WTC11 (cell line): ENCODE results near the gene UNC13C. TPM values are rescaled to one million over a fixed set of nuclear protein-coding genes. Genes with fewer than 3 reads are reported as not detected.

ENCODE experiments used
- ATAC-seq: fragments of 200-7000 bp; cut with Tn5 transposase; 2 replicates; pipeline ENCODE4 v1.10.0; 2021; ENCODE audit warnings: mild to moderate bottlenecking, moderate library complexity
- CTCF ChIA-PET: fragments of 300-600 bp; sonication (Branson Sonifier 250); formaldehyde crosslinking; loops from one replicate; lab custom pipeline; 2021; ENCODE audit warnings: antibody characterized with exemption; lab: Charles Lee
- POLR2A ChIA-PET: fragments of 350-600 bp; sonication (Branson Sonifier 250); formaldehyde crosslinking; loops from one replicate; lab custom pipeline; 2021; ENCODE audit warnings: antibody characterized with exemption; lab: Charles Lee
- DNase-seq: peaks from one replicate; pipeline ENCODE4 v3.0.0; 2021; ENCODE audit warnings: low spot score
- H3K27ac Mint-ChIP-seq: 2 replicates; pipeline ENCODE4 v1.8.0; 2021; ENCODE audit warnings: mixed read lengths
- H3K27me3 Mint-ChIP-seq: 2 replicates; pipeline ENCODE4 v1.8.0; 2021; ENCODE audit warnings: low read depth, mild to moderate bottlenecking, moderate library complexity, mixed read lengths
- H3K36me3 Mint-ChIP-seq: 2 replicates; pipeline ENCODE4 v1.8.0; 2021; ENCODE audit warnings: mixed read lengths
- H3K4me1 Mint-ChIP-seq: 2 replicates; pipeline ENCODE4 v1.8.0; 2022; ENCODE audit warnings: mixed read lengths
- H3K4me3 Mint-ChIP-seq: 2 replicates; pipeline ENCODE4 v1.8.0; 2021; ENCODE audit warnings: mild to moderate bottlenecking, moderate library complexity, mixed read lengths
- H3K9me3 Mint-ChIP-seq: 2 replicates; pipeline ENCODE4 v1.8.0; 2021; ENCODE audit warnings: mixed read lengths
- ATF1 ChIP-seq: sonication (generic); formaldehyde crosslinking; IDR thresholded peaks from 2 replicates; pipeline ENCODE4 v1.8.1; 2023; ENCODE audit warnings: mild to moderate bottlenecking, moderate library complexity, missing genetic modification reagents
- EMX1 ChIP-seq: fragments of 250-450 bp; sonication (Bioruptor Pico); IDR thresholded peaks from 2 replicates; pipeline ENCODE4 v1.8.0; 2021; ENCODE audit warnings: mild to moderate bottlenecking
- MXD4 ChIP-seq: fragments of 250-450 bp; sonication (Bioruptor Pico); IDR thresholded peaks from 2 replicates; pipeline ENCODE4 v1.8.0; 2021; ENCODE audit warnings: mild to moderate bottlenecking, moderate library complexity, borderline replicate concordance
- MYBL2 ChIP-seq: sonication (generic); formaldehyde crosslinking; IDR thresholded peaks from 2 replicates; pipeline ENCODE4 v1.8.1; 2023; ENCODE audit warnings: mild to moderate bottlenecking, moderate library complexity, missing genetic modification reagents
- OVOL2 ChIP-seq: fragments of 250-450 bp; sonication (Bioruptor Pico); IDR thresholded peaks from 2 replicates; pipeline ENCODE4 v1.9.0; 2021; ENCODE audit warnings: mild to moderate bottlenecking, borderline replicate concordance
- SP1 ChIP-seq: sonication (generic); formaldehyde crosslinking; conservative IDR thresholded peaks from 2 replicates; pipeline ENCODE4 v1.8.1; 2022; ENCODE audit warnings: missing genetic modification reagents
- TEAD1 ChIP-seq: sonication (generic); formaldehyde crosslinking; IDR thresholded peaks from 2 replicates; pipeline ENCODE4 v1.8.0; 2022; ENCODE audit warnings: mild to moderate bottlenecking, missing genetic modification reagents
- ZNF396 ChIP-seq: fragments of 250-450 bp; sonication (Bioruptor Pico); IDR thresholded peaks from 2 replicates; pipeline ENCODE4 v1.8.0; 2021; ENCODE audit warnings: mild to moderate bottlenecking, moderate library complexity, borderline replicate concordance
- total RNA-seq: library from RNA; stranded (reverse); gene quantifications from 3 replicates; pipeline ENCODE4 v1.2.3, GENCODE V29; 2021
- TF ChIP-seq, protein P1 (sequence below): sonication (generic); formaldehyde crosslinking; IDR thresholded peaks from 2 replicates; pipeline ENCODE4 v1.8.0; 2022; ENCODE audit warnings: missing genetic modification reagents
- TF ChIP-seq, protein P2 (sequence below): sonication (generic); formaldehyde crosslinking; IDR thresholded peaks from 2 replicates; pipeline ENCODE4 v1.8.1; 2022; ENCODE audit warnings: missing genetic modification reagents, borderline replicate concordance
- TF ChIP-seq, protein P3 (sequence below): fragments of 250-450 bp; sonication (Bioruptor Pico); IDR thresholded peaks from 2 replicates; pipeline ENCODE4 v1.9.0; 2021; ENCODE audit warnings: mild to moderate bottlenecking
- TF ChIP-seq, protein P4 (sequence below): sonication (generic); formaldehyde crosslinking; IDR thresholded peaks from 2 replicates; pipeline ENCODE4 v1.8.1; 2023; ENCODE audit warnings: mild to moderate bottlenecking, missing genetic modification reagents, borderline replicate concordance
- TF ChIP-seq, protein P5 (sequence below): sonication (generic); formaldehyde crosslinking; IDR thresholded peaks from 2 replicates; pipeline ENCODE4 v1.8.1; 2022; ENCODE audit warnings: mild to moderate bottlenecking, moderate library complexity, missing genetic modification reagents
- TF ChIP-seq, protein P6 (sequence below): sonication (generic); formaldehyde crosslinking; IDR thresholded peaks from 2 replicates; pipeline ENCODE4 v1.8.1; 2022; ENCODE audit warnings: low read depth, mild to moderate bottlenecking, moderate library complexity, missing genetic modification reagents, borderline replicate concordance
- TF ChIP-seq, protein P7 (sequence below): fragments of 200-600 bp; IDR thresholded peaks from 2 replicates; pipeline ENCODE4 v1.8.0; 2022; ENCODE audit warnings: antibody characterized with exemption

Gene UNC13C
- total RNA-seq, 1 experiment from 2014 or later = 0.07 TPM

DNA sequence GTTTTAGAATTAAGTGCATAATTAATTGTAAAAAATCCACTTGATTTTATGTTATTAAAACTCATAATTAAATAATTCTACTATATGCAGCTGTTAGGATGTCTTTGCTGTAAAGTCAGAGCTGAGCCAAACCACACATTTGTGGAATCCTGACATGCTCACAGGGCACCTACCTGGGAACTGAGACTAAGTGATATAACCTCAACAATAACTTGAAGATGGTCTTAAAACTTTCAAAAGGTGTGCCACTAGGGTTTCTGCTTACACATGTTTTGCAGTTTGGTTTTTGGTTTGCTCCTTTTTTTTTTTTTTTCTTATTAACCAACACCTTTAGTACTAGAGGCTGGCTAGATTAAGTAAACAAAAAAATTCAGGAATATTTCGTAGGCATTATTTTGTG, 549.8 kb downstream of the UNC13C start:
- TF ChIP-seq, protein P1, sequence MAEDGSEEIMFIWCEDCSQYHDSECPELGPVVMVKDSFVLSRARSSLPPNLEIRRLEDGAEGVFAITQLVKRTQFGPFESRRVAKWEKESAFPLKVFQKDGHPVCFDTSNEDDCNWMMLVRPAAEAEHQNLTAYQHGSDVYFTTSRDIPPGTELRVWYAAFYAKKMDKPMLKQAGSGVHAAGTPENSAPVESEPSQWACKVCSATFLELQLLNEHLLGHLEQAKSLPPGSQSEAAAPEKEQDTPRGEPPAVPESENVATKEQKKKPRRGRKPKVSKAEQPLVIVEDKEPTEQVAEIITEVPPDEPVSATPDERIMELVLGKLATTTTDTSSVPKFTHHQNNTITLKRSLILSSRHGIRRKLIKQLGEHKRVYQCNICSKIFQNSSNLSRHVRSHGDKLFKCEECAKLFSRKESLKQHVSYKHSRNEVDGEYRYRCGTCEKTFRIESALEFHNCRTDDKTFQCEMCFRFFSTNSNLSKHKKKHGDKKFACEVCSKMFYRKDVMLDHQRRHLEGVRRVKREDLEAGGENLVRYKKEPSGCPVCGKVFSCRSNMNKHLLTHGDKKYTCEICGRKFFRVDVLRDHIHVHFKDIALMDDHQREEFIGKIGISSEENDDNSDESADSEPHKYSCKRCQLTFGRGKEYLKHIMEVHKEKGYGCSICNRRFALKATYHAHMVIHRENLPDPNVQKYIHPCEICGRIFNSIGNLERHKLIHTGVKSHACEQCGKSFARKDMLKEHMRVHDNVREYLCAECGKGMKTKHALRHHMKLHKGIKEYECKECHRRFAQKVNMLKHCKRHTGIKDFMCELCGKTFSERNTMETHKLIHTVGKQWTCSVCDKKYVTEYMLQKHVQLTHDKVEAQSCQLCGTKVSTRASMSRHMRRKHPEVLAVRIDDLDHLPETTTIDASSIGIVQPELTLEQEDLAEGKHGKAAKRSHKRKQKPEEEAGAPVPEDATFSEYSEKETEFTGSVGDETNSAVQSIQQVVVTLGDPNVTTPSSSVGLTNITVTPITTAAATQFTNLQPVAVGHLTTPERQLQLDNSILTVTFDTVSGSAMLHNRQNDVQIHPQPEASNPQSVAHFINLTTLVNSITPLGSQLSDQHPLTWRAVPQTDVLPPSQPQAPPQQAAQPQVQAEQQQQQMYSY (CRISPR knock-in tag) = no peak
- TF ChIP-seq SP1 (CRISPR knock-in tag) (no peak), EMX1 (no peak), ATF1 (CRISPR knock-in tag) (no peak), ZNF396 (no peak)
- TF ChIP-seq, protein P2, sequence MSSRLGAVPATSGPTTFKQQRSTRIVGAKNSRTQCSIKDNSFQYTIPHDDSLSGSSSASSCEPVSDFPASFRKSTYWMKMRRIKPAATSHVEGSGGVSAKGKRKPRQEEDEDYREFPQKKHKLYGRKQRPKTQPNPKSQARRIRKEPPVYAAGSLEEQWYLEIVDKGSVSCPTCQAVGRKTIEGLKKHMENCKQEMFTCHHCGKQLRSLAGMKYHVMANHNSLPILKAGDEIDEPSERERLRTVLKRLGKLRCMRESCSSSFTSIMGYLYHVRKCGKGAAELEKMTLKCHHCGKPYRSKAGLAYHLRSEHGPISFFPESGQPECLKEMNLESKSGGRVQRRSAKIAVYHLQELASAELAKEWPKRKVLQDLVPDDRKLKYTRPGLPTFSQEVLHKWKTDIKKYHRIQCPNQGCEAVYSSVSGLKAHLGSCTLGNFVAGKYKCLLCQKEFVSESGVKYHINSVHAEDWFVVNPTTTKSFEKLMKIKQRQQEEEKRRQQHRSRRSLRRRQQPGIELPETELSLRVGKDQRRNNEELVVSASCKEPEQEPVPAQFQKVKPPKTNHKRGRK (CRISPR knock-in tag) = no peak
- peaks cover 12% of the 10 kb centered on the region for H3K4me1 Mint-ChIP-seq

DNA sequence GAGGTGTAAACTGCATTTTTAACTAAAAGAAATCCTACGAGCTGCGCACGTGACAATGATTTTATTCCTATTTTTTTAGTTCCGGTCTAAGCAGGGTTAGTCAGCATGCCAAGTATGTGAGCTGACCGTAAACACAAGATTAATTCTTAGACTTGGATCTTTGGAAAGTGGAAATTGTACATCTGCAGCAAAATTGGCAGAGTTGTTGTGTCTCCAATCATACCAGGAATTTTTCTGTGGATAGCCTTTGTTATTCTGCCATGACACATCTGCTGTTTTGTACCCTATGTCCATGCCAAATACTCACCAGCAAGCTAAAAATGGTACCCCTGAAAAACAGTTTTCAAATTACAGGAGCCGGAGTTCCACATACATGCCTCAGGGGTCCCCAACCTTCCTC, 562.5 kb downstream of the UNC13C start:
- ChIA-PET POLR2A (no interaction called here), CTCF (no interaction called here)
- no peak overlapping the region for H3K4me3 Mint-ChIP-seq
- no peaks in the 10 kb centered on the region for H3K4me1 Mint-ChIP-seq
- TF ChIP-seq OVOL2 (CRISPR knock-in tag) = no peak
- no peak for TF ChIP-seq TEAD1 (CRISPR knock-in tag)
- TF ChIP-seq, protein P3, sequence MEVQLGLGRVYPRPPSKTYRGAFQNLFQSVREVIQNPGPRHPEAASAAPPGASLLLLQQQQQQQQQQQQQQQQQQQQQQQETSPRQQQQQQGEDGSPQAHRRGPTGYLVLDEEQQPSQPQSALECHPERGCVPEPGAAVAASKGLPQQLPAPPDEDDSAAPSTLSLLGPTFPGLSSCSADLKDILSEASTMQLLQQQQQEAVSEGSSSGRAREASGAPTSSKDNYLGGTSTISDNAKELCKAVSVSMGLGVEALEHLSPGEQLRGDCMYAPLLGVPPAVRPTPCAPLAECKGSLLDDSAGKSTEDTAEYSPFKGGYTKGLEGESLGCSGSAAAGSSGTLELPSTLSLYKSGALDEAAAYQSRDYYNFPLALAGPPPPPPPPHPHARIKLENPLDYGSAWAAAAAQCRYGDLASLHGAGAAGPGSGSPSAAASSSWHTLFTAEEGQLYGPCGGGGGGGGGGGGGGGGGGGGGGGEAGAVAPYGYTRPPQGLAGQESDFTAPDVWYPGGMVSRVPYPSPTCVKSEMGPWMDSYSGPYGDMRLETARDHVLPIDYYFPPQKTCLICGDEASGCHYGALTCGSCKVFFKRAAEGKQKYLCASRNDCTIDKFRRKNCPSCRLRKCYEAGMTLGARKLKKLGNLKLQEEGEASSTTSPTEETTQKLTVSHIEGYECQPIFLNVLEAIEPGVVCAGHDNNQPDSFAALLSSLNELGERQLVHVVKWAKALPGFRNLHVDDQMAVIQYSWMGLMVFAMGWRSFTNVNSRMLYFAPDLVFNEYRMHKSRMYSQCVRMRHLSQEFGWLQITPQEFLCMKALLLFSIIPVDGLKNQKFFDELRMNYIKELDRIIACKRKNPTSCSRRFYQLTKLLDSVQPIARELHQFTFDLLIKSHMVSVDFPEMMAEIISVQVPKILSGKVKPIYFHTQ = no peak
- no peaks in the 10 kb centered on the region for H3K27me3 Mint-ChIP-seq
- ATAC-seq (no peak), DNase-seq (no peak)
- H3K9me3 Mint-ChIP-seq = peaks cover 58% of the 10 kb centered on the region
- H3K27ac Mint-ChIP-seq = no peak overlapping the region
- peaks cover 16% of the 10 kb centered on the region for H3K36me3 Mint-ChIP-seq

More for the DNA sequence above, 549.8 kb downstream of the UNC13C start:
- Mint-ChIP-seq H3K27me3 (no peaks in the 10 kb centered on the region), H3K27ac (no peak overlapping the region), H3K36me3 (no peaks in the 10 kb centered on the region), H3K4me3 (no peak overlapping the region), H3K9me3 (no peaks in the 10 kb centered on the region)
- ATAC-seq (no peak), DNase-seq (no peak)
- ChIA-PET POLR2A (no interaction called here), CTCF (no interaction called here)

DNA sequence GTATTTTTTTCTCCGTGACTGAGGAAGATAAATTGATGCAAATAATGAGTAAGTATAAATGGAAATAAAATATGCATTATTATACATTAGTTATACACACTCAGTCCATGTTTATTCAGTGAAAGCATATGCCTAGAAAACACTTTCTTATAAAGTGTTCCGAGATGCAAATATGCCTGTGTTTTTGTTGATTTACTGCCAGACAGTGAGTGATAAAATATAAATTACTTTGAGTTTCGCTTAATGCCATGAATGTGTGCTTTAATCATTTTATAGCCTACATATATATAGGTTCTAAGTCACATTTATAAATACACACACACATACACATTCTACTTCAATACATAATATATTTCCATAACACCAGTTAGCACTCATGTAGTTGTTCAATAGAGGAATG, 569.2 kb downstream of the UNC13C start:
- DNase-seq = no peak
- ATAC-seq = no peak
- no peaks in the 10 kb centered on the region for H3K27me3 Mint-ChIP-seq
- H3K4me1 Mint-ChIP-seq = no peaks in the 10 kb centered on the region
- peaks cover 3% of the 10 kb centered on the region; the same call in 1 of the 2 replicates for H3K36me3 Mint-ChIP-seq
- CTCF ChIA-PET = no interaction called here
- H3K9me3 Mint-ChIP-seq = peaks cover 32% of the 10 kb centered on the region
- POLR2A ChIA-PET = no interaction called here
- H3K4me3 Mint-ChIP-seq = no peak overlapping the region
- no peak overlapping the region for H3K27ac Mint-ChIP-seq
- TF ChIP-seq MXD4 (no peak), MYBL2 (no peak), OVOL2 (CRISPR knock-in tag) (no peak)
- TF ChIP-seq, protein P4, sequence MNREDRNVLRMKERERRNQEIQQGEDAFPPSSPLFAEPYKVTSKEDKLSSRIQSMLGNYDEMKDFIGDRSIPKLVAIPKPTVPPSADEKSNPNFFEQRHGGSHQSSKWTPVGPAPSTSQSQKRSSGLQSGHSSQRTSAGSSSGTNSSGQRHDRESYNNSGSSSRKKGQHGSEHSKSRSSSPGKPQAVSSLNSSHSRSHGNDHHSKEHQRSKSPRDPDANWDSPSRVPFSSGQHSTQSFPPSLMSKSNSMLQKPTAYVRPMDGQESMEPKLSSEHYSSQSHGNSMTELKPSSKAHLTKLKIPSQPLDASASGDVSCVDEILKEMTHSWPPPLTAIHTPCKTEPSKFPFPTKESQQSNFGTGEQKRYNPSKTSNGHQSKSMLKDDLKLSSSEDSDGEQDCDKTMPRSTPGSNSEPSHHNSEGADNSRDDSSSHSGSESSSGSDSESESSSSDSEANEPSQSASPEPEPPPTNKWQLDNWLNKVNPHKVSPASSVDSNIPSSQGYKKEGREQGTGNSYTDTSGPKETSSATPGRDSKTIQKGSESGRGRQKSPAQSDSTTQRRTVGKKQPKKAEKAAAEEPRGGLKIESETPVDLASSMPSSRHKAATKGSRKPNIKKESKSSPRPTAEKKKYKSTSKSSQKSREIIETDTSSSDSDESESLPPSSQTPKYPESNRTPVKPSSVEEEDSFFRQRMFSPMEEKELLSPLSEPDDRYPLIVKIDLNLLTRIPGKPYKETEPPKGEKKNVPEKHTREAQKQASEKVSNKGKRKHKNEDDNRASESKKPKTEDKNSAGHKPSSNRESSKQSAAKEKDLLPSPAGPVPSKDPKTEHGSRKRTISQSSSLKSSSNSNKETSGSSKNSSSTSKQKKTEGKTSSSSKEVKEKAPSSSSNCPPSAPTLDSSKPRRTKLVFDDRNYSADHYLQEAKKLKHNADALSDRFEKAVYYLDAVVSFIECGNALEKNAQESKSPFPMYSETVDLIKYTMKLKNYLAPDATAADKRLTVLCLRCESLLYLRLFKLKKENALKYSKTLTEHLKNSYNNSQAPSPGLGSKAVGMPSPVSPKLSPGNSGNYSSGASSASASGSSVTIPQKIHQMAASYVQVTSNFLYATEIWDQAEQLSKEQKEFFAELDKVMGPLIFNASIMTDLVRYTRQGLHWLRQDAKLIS (CRISPR knock-in tag) = no peak
- TF ChIP-seq, protein P5, sequence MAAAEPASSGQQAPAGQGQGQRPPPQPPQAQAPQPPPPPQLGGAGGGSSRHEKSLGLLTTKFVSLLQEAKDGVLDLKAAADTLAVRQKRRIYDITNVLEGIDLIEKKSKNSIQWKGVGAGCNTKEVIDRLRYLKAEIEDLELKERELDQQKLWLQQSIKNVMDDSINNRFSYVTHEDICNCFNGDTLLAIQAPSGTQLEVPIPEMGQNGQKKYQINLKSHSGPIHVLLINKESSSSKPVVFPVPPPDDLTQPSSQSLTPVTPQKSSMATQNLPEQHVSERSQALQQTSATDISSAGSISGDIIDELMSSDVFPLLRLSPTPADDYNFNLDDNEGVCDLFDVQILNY = no peak
- TF ChIP-seq, protein P6, sequence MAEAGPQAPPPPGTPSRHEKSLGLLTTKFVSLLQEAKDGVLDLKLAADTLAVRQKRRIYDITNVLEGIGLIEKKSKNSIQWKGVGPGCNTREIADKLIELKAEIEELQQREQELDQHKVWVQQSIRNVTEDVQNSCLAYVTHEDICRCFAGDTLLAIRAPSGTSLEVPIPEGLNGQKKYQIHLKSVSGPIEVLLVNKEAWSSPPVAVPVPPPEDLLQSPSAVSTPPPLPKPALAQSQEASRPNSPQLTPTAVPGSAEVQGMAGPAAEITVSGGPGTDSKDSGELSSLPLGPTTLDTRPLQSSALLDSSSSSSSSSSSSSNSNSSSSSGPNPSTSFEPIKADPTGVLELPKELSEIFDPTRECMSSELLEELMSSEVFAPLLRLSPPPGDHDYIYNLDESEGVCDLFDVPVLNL (CRISPR knock-in tag) = no peak
- TF ChIP-seq, protein P7, sequence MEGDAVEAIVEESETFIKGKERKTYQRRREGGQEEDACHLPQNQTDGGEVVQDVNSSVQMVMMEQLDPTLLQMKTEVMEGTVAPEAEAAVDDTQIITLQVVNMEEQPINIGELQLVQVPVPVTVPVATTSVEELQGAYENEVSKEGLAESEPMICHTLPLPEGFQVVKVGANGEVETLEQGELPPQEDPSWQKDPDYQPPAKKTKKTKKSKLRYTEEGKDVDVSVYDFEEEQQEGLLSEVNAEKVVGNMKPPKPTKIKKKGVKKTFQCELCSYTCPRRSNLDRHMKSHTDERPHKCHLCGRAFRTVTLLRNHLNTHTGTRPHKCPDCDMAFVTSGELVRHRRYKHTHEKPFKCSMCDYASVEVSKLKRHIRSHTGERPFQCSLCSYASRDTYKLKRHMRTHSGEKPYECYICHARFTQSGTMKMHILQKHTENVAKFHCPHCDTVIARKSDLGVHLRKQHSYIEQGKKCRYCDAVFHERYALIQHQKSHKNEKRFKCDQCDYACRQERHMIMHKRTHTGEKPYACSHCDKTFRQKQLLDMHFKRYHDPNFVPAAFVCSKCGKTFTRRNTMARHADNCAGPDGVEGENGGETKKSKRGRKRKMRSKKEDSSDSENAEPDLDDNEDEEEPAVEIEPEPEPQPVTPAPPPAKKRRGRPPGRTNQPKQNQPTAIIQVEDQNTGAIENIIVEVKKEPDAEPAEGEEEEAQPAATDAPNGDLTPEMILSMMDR = no peak
